IMR-90 (cell line): ENCODE data around the gene TBC1D22A. TPM values are rescaled to one million over a fixed set of nuclear protein-coding genes. Genes with fewer than 3 reads are reported as not detected.

Experiments
- ATAC-seq: fragments of 200-7000 bp; cut with Tn5 transposase; 2 replicates; pipeline ENCODE4 v1.9.1; 2020; ENCODE audit warnings: low read depth, mild to moderate bottlenecking, moderate library complexity
- BruUV-seq: library from RNA; stranded (reverse); fragments of 400-500 nt; replicated peaks from 2 replicates; lab custom pipeline; 2021; lab: Mats Ljungman, UMichigan
- CTCF ChIA-PET: fragments of 300-600 bp; formaldehyde crosslinking; extraction: SDS; loops from one replicate; lab custom pipeline; 2021; ENCODE audit warnings: antibody characterized with exemption; lab: Yijun Ruan, JAX
- POLR2A ChIA-PET: fragments of 300-600 bp; sonication (Branson Sonifier 250); formaldehyde crosslinking; loops from one replicate; lab custom pipeline; 2022; ENCODE audit warnings: antibody characterized with exemption; ENCODE audit not compliant: unreplicated experiment; lab: Charles Lee
- DNase-seq: peaks from one replicate; pipeline ENCODE4 v3.0.0; 2013
- H2AFZ ChIP-seq: replicated peaks from 2 replicates; pipeline ENCODE3; 2013; ENCODE audit warnings: low read length, mild to moderate bottlenecking; ENCODE audit not compliant: poor library complexity
- H2AK5ac ChIP-seq: 2 replicates; pipeline ENCODE4 v1.6.1; 2013; ENCODE audit warnings: low read depth, low read length, inconsistent platforms
- H2AK9ac ChIP-seq: replicated peaks from 2 replicates; pipeline ENCODE3; 2013; ENCODE audit warnings: mild to moderate bottlenecking, low read depth, low read length, moderate library complexity; ENCODE audit not compliant: poor library complexity
- H2BK120ac ChIP-seq: 2 replicates; pipeline ENCODE4 v1.6.1; 2013; ENCODE audit warnings: low read depth, low read length, inconsistent platforms
- H2BK15ac ChIP-seq: 3 replicates; pipeline ENCODE4 v1.6.1; 2013; ENCODE audit warnings: low read depth, low read length, inconsistent platforms
- H2BK20ac ChIP-seq: 2 replicates; pipeline ENCODE4 v1.6.1; 2013; ENCODE audit warnings: low read depth, mild to moderate bottlenecking, inconsistent platforms, low read length, moderate library complexity
- H2BK5ac ChIP-seq: 2 replicates; pipeline ENCODE4 v1.6.1; 2013; ENCODE audit warnings: mild to moderate bottlenecking, low read depth, low read length, inconsistent platforms; ENCODE audit not compliant: poor library complexity, severe bottlenecking
- H3K14ac ChIP-seq: replicated peaks from 2 replicates; pipeline ENCODE4 v1.6.1; 2013; ENCODE audit warnings: low read depth, low read length, inconsistent platforms
- H3K18ac ChIP-seq: 2 replicates; pipeline ENCODE4 v1.6.1; 2013; ENCODE audit warnings: low read depth, low read length, control low read depth
- H3K23ac ChIP-seq: 2 replicates; pipeline ENCODE4 v1.6.1; 2013; ENCODE audit warnings: low read depth, low read length, inconsistent platforms
- H3K27ac ChIP-seq: 2 replicates; pipeline ENCODE4 v1.5.1; 2013; ENCODE audit warnings: mild to moderate bottlenecking, control low read depth, low read length; ENCODE audit not compliant: insufficient read depth
- H3K27me3 ChIP-seq: 2 replicates; pipeline ENCODE4 v1.6.1; 2013; ENCODE audit warnings: low read length; ENCODE audit not compliant: control insufficient read depth, insufficient read depth
- H3K36me3 ChIP-seq: 2 replicates; pipeline ENCODE4 v1.6.1; 2013; ENCODE audit warnings: low read length, mixed read lengths; ENCODE audit not compliant: control insufficient read depth, insufficient read depth
- H3K4ac ChIP-seq: 2 replicates; pipeline ENCODE4 v1.6.1; 2013; ENCODE audit warnings: low read depth, low read length, inconsistent platforms
- H3K4me1 ChIP-seq: 2 replicates; pipeline ENCODE4 v1.6.1; 2013; ENCODE audit warnings: low read length, mixed read lengths; ENCODE audit not compliant: control insufficient read depth, insufficient read depth
- H3K4me2 ChIP-seq: 2 replicates; pipeline ENCODE4 v1.6.1; 2013; ENCODE audit warnings: low read depth, mild to moderate bottlenecking, control low read depth, low read length, moderate library complexity
- H3K4me3 ChIP-seq: 2 replicates; pipeline ENCODE4 v1.5.1; 2013; ENCODE audit warnings: low read depth, mild to moderate bottlenecking, control low read depth, low read length, moderate library complexity; ENCODE audit not compliant: insufficient read depth
- H3K56ac ChIP-seq: 2 replicates; pipeline ENCODE4 v1.6.1; 2013; ENCODE audit warnings: low read length, inconsistent platforms; ENCODE audit not compliant: insufficient read depth; ENCODE audit errors: extremely low read depth
- H3K79me1 ChIP-seq, 2 experiments: 2 replicates each; pipeline ENCODE4 v1.6.1; 2013; ENCODE audit warnings: low read length in 2 of 2, inconsistent platforms in 1 of 2, low read depth in 1 of 2
- H3K9ac ChIP-seq: 2 replicates; pipeline ENCODE4 v1.6.1; 2013; ENCODE audit warnings: low read depth, low read length, control low read depth
- H3K9me1 ChIP-seq: 2 replicates; pipeline ENCODE4 v1.6.1; 2013; ENCODE audit warnings: low read length, inconsistent platforms; ENCODE audit not compliant: insufficient read depth
- H3K9me3 ChIP-seq: 2 replicates; pipeline ENCODE4 v1.6.1; 2013; ENCODE audit warnings: low read length; ENCODE audit not compliant: control insufficient read depth, insufficient read depth
- H4K20me1 ChIP-seq: 2 replicates; pipeline ENCODE4 v1.6.1; 2013; ENCODE audit warnings: low read length, inconsistent platforms; ENCODE audit not compliant: insufficient read depth
- H4K5ac ChIP-seq: 2 replicates; pipeline ENCODE4 v1.6.1; 2013; ENCODE audit warnings: mild to moderate bottlenecking, low read depth, low read length, control low read depth
- H4K8ac ChIP-seq, 2 experiments: 2 replicates each; pipeline ENCODE4 v1.6.1; 2013; ENCODE audit warnings: low read depth in 2 of 2, low read length in 2 of 2, control low read depth in 1 of 2, inconsistent platforms in 1 of 2
- H4K91ac ChIP-seq: 2 replicates; pipeline ENCODE4 v1.6.1; 2013; ENCODE audit warnings: low read depth, low read length, inconsistent platforms; ENCODE audit not compliant: insufficient read depth
- CHD1 ChIP-seq: IDR thresholded peaks from 2 replicates; pipeline ENCODE4 v1.6.1; 2012; ENCODE audit warnings: low read depth, low read length, improper control_type of control experiment
- FOS ChIP-seq: fragments of 150-350 bp; IDR thresholded peaks from 2 replicates; pipeline ENCODE4 v1.6.1; 2016; ENCODE audit warnings: low read depth, low read length
- MAZ ChIP-seq: IDR thresholded peaks from 2 replicates; pipeline ENCODE4 v1.6.1; 2012; ENCODE audit warnings: low read depth, mild to moderate bottlenecking, low read length, improper control_type of control experiment, moderate library complexity, borderline replicate concordance
- MXI1 ChIP-seq: IDR thresholded peaks from 2 replicates; pipeline ENCODE4 v1.6.1; 2012; ENCODE audit warnings: low read depth, mild to moderate bottlenecking, low read length, moderate library complexity, borderline replicate concordance
- NFE2L2 ChIP-seq: fragments of 150-350 bp; IDR thresholded peaks from 2 replicates; pipeline ENCODE4 v1.6.1; 2016; ENCODE audit warnings: low read depth, mild to moderate bottlenecking, low read length
- POLR2A ChIP-seq: IDR thresholded peaks from 2 replicates; pipeline ENCODE4 v1.6.1; 2012; ENCODE audit warnings: mild to moderate bottlenecking, low read depth, low read length
- RAD21 ChIP-seq: IDR thresholded peaks from 2 replicates; pipeline ENCODE4 v1.6.1; 2012; ENCODE audit warnings: low read length, improper control_type of control experiment
- RCOR1 ChIP-seq: IDR thresholded peaks from 2 replicates; pipeline ENCODE4 v1.6.1; 2012; ENCODE audit warnings: mild to moderate bottlenecking, low read length, improper control_type of control experiment; ENCODE audit not compliant: insufficient replicate concordance
- SMC3 ChIP-seq: fragments of 150-350 bp; IDR thresholded peaks from 2 replicates; pipeline ENCODE4 v1.6.1; 2016; ENCODE audit warnings: low read depth, mild to moderate bottlenecking, antibody characterized with exemption, low read length, moderate library complexity
- WGBS, 2 experiments: methylation state at CpG; one replicate each; pipeline versions ENCODE4 v1.1.5 to v1.1.7; 2013; ENCODE audit warnings: missing lambda C conversion rate in 2 of 2; ENCODE audit not compliant: insufficient read length in 1 of 2; ENCODE audit errors: extremely low coverage in 2 of 2; 5-methylcytosine and 5-hydroxymethylcytosine counted together
- dilution Hi-C: fragments of 300-500 bp; cut with HindIII; formaldehyde crosslinking; loops from one replicate; pipeline ENCODE4 v1.14.3; 2018; ENCODE audit warnings: low sequenced_read_pairs; ENCODE audit not compliant: unreplicated experiment
- in situ Hi-C: fragments of 300-500 bp; cut with MboI; formaldehyde crosslinking; loops from 3 replicates; pipeline ENCODE4 v1.14.3; 2019; ENCODE audit warnings: low sequenced_read_pairs, inconsistent platforms, mixed read lengths
- intact Hi-C: fragments of 100-400 bp; cut with micrococcal nuclease; formaldehyde crosslinking; loops from 2 replicates; pipeline ENCODE4 v1.10.0; 2022
- polyA plus RNA-seq, 3 experiments: library from polyadenylated mRNA; depleted of rRNA; stranded (reverse); fragments of >200 nt; gene quantifications; 2 replicates each; pipeline ENCODE4 v1.2.3, GENCODE V29; 2012; ENCODE audit warnings: low replicate concordance in 1 of 3
- total RNA-seq: library from RNA; depleted of rRNA; stranded (reverse); fragments of >200 nt; gene quantifications from 2 replicates; pipeline ENCODE4 v1.2.3, GENCODE V29; 2012
- TF ChIP-seq, protein P1 (sequence below): fragments of 150-350 bp; IDR thresholded peaks from 2 replicates; pipeline ENCODE4 v1.6.1; 2016; ENCODE audit warnings: low read depth, mild to moderate bottlenecking, low read length, moderate library complexity, borderline replicate concordance

TBC1D22A gene
- total and polyA plus RNA-seq, 2 of the 4 experiments (the other 2 are of a cell fraction): 9.0 to 16.7 TPM

DNA sequence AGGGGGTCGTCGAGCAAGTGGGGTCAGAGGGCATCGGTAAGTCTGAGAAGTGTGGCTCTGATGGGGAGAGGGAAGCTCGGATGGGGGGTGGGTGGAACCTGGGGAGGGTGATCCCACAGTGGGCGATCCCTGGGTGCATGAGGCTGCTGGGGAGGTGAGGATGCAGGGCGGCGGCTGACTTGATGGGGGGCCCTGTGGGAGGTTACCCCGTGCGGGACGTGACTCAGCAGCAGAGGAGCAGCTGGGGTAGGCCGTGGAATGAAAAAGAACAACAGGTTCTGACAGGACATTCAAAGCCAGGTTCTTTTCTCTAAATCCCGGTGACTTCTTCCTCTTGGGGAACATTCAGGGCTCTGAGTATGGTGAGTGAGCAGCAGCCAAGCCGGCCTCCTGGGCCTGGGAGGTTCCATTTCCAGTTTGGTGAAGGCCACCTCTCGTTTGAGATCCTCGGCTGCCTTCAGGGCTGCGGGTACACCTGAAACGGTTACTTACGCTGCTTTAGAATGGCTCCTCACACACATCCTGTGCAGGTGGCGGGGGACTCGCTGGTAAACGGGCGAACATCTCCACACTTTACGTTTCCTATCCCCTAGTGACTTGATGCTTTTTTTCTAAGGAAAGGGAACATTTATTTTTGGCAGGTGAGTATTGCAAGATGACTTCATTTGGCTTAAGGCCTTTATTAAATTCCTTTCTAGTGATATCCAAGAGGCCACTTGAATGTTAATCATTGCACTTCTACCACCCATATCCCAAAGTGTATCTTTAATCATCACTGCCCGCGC, 278.2 kb downstream of the TBC1D22A start:
- Histone ChIP-seq H3K18ac (no peak overlapping the region), H3K9me3 (no peaks in the 10 kb centered on the region), H3K27me3 (no peaks in the 10 kb centered on the region), H4K91ac (no peak overlapping the region), H3K9ac (no peak overlapping the region), H3K4me2 (no peak overlapping the region), H3K9me1 (0 out of 2 replicates have a peak, but pooled peaks cover 5% of the 10 kb centered on the region), H2BK120ac (no peak overlapping the region), H2AFZ (no peak overlapping the region), H3K27ac (no peak overlapping the region), H4K20me1 (peaks cover 9% of the 10 kb centered on the region; the same call in 1 of the 2 replicates), H3K4ac (no peak overlapping the region), H3K79me1 (peaks cover 0 to 5% of the 10 kb centered on the region in 2 experiments; a peak in 1 of 4 replicates), H3K56ac (no peak overlapping the region), H3K4me3 (no peak overlapping the region), H2BK15ac (no peak overlapping the region), H2AK9ac (no peak overlapping the region), H3K36me3 (peaks cover 3% of the 10 kb centered on the region; the same call in 1 of the 2 replicates), H2BK5ac (no peak overlapping the region), H4K5ac (no peak overlapping the region), H3K4me1 (peaks cover 7% of the 10 kb centered on the region), H3K14ac (no peak overlapping the region), H2BK20ac (no peak overlapping the region), H2AK5ac (no peak overlapping the region), H3K23ac (no peak overlapping the region), H4K8ac (no peak overlapping the region)
- intact Hi-C loops (no loop called here), dilution Hi-C loops (no loop called here), in situ Hi-C loops (no loop called here)
- TF ChIP-seq POLR2A (no peak), SMC3 (no peak), NFE2L2 (no peak), RCOR1 (no peak), MXI1 (no peak), MAZ (no peak), CHD1 (no peak), RAD21 (no peak), FOS (no peak)
- TF ChIP-seq, protein P1, sequence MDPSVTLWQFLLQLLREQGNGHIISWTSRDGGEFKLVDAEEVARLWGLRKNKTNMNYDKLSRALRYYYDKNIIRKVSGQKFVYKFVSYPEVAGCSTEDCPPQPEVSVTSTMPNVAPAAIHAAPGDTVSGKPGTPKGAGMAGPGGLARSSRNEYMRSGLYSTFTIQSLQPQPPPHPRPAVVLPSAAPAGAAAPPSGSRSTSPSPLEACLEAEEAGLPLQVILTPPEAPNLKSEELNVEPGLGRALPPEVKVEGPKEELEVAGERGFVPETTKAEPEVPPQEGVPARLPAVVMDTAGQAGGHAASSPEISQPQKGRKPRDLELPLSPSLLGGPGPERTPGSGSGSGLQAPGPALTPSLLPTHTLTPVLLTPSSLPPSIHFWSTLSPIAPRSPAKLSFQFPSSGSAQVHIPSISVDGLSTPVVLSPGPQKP: no peak
- ATAC-seq: no peak
- CTCF ChIA-PET: no interaction called here
- 82% methylated on average over 9 of the region's 25 CpGs; no CpG with 5 or more reads in 1 of the 2 experiments for WGBS, 2 experiments
- no TSS peak for BruUV-seq
- DNase-seq: no peak
- POLR2A ChIA-PET: no interaction called here
